ENCODE measurements around the gene ACTL6B. TPM values are rescaled to one million over a fixed set of nuclear protein-coding genes. Genes with fewer than 3 reads are reported as not detected.

The ACTL6B gene
- total and polyA plus RNA-seq, 2 of the 13 experiments (the other 11 are each of a cell fraction or from before 2014, with no cell fraction given): not detected

DNA sequence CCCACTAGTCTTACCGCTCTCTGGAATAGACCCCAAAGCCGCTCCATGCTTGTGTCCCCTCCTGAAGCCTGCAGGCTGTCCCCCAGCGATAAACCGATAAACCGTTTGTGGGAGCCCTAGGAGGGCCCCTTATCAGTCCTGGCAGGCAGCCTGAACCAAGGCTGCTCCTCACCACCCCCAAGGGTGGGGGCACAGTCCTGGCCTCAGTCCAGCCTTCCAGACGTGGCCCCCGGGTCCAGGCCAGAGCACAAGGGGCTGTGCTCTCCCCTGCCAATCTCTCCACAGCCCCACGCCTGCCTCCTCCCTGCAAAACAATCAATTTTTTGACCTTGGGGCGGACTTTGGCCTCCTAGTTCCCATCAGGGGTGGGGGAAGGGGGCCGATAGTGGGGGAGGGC, 14.8 kb downstream of the ACTL6B start, which contains the start of gene TFR2 (continued):
- TF ChIP-seq ERF (CRISPR knock-in tag; IDR thresholded peaks at IDR 0.05) (peak; percentile 35), ZNF616 (CRISPR knock-in tag; IDR thresholded peaks at IDR 0.05; ENCODE audit: low read depth) (no peak; the same call in 1 of the 2 replicates), TBP (CRISPR knock-in tag; IDR thresholded peaks at IDR 0.05) (no peak), ZNF607 (CRISPR knock-in tag; IDR thresholded peaks at IDR 0.05; ENCODE audit: borderline replicate concordance) (0 out of 2 replicates have a peak, but pooled peaks have one; percentile 19), MXD4 (CRISPR knock-in tag; IDR thresholded peaks at IDR 0.05) (peak; percentile 38; the same call in 1 of the 2 replicates), SSRP1 (CRISPR knock-in tag; IDR thresholded peaks at IDR 0.05) (no peak), ARHGAP35 (CRISPR knock-in tag; IDR thresholded peaks at IDR 0.05; ENCODE audit: borderline replicate concordance) (no peak), NFE2L2 (IDR thresholded peaks at IDR 0.05; ENCODE audit: low read length) (no peak), SP4 (CRISPR knock-in tag; IDR thresholded peaks at IDR 0.05) (peak; percentile 59; the same call in 1 of the 2 replicates), SRY (CRISPR knock-in tag; IDR thresholded peaks at IDR 0.05) (0 out of 2 replicates have a peak, but pooled peaks have one; percentile 6), ZNF672 (CRISPR knock-in tag; IDR thresholded peaks at IDR 0.05) (no peak), SP5 (CRISPR knock-in tag; IDR thresholded peaks at IDR 0.05; ENCODE audit: borderline replicate concordance, low read depth) (peak; percentile 72; the same call in 1 of the 2 replicates), MED1 (CRISPR knock-in tag; IDR thresholded peaks at IDR 0.05) (peak; percentile 62), RARA (CRISPR knock-in tag; IDR thresholded peaks at IDR 0.05) (peak; percentile 56), KDM4B (CRISPR knock-in tag; IDR thresholded peaks at IDR 0.05) (peak; percentile 54; the same call in 1 of the 2 replicates)
- TF ChIP-seq, protein P1, sequence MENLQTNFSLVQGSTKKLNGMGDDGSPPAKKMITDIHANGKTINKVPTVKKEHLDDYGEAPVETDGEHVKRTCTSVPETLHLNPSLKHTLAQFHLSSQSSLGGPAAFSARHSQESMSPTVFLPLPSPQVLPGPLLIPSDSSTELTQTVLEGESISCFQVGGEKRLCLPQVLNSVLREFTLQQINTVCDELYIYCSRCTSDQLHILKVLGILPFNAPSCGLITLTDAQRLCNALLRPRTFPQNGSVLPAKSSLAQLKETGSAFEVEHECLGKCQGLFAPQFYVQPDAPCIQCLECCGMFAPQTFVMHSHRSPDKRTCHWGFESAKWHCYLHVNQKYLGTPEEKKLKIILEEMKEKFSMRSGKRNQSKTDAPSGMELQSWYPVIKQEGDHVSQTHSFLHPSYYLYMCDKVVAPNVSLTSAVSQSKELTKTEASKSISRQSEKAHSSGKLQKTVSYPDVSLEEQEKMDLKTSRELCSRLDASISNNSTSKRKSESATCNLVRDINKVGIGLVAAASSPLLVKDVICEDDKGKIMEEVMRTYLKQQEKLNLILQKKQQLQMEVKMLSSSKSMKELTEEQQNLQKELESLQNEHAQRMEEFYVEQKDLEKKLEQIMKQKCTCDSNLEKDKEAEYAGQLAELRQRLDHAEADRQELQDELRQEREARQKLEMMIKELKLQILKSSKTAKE (CRISPR knock-in tag; IDR thresholded peaks at IDR 0.05; ENCODE audit: borderline replicate concordance): 0 out of 2 replicates have a peak, but pooled peaks have one; percentile 31
- TF ChIP-seq, protein P2, sequence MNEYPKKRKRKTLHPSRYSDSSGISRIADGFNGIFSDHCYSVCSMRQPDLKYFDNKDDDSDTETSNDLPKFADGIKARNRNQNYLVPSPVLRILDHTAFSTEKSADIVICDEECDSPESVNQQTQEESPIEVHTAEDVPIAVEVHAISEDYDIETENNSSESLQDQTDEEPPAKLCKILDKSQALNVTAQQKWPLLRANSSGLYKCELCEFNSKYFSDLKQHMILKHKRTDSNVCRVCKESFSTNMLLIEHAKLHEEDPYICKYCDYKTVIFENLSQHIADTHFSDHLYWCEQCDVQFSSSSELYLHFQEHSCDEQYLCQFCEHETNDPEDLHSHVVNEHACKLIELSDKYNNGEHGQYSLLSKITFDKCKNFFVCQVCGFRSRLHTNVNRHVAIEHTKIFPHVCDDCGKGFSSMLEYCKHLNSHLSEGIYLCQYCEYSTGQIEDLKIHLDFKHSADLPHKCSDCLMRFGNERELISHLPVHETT (CRISPR knock-in tag; conservative IDR thresholded peaks at IDR 0.05): no peak
- TF ChIP-seq, protein P3, sequence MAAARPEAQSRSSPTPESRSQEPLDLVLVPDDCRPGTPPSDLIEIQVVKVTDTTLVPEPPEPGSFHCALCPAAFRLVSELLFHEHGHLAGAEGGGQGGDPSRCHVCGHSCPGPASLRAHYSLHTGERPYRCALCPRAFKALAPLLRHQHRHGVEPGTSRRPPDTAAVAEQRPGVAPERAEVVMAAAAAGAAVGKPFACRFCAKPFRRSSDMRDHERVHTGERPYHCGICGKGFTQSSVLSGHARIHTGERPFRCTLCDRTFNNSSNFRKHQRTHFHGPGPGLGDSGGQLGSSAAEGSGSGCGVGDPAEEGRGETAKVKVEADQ (CRISPR knock-in tag; IDR thresholded peaks at IDR 0.05; ENCODE audit: borderline replicate concordance): no peak
- TF ChIP-seq, protein P4, sequence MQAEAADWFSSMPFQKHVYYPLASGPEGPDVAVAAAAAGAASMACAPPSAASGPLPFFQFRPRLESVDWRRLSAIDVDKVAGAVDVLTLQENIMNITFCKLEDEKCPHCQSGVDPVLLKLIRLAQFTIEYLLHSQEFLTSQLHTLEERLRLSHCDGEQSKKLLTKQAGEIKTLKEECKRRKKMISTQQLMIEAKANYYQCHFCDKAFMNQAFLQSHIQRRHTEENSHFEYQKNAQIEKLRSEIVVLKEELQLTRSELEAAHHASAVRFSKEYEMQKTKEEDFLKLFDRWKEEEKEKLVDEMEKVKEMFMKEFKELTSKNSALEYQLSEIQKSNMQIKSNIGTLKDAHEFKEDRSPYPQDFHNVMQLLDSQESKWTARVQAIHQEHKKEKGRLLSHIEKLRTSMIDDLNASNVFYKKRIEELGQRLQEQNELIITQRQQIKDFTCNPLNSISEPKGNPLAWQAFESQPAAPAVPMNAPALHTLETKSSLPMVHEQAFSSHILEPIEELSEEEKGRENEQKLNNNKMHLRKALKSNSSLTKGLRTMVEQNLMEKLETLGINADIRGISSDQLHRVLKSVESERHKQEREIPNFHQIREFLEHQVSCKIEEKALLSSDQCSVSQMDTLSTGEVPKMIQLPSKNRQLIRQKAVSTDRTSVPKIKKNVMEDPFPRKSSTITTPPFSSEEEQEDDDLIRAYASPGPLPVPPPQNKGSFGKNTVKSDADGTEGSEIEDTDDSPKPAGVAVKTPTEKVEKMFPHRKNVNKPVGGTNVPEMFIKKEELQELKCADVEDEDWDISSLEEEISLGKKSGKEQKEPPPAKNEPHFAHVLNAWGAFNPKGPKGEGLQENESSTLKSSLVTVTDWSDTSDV (CRISPR knock-in tag; IDR thresholded peaks at IDR 0.05): no peak
- TF ChIP-seq, protein P5, sequence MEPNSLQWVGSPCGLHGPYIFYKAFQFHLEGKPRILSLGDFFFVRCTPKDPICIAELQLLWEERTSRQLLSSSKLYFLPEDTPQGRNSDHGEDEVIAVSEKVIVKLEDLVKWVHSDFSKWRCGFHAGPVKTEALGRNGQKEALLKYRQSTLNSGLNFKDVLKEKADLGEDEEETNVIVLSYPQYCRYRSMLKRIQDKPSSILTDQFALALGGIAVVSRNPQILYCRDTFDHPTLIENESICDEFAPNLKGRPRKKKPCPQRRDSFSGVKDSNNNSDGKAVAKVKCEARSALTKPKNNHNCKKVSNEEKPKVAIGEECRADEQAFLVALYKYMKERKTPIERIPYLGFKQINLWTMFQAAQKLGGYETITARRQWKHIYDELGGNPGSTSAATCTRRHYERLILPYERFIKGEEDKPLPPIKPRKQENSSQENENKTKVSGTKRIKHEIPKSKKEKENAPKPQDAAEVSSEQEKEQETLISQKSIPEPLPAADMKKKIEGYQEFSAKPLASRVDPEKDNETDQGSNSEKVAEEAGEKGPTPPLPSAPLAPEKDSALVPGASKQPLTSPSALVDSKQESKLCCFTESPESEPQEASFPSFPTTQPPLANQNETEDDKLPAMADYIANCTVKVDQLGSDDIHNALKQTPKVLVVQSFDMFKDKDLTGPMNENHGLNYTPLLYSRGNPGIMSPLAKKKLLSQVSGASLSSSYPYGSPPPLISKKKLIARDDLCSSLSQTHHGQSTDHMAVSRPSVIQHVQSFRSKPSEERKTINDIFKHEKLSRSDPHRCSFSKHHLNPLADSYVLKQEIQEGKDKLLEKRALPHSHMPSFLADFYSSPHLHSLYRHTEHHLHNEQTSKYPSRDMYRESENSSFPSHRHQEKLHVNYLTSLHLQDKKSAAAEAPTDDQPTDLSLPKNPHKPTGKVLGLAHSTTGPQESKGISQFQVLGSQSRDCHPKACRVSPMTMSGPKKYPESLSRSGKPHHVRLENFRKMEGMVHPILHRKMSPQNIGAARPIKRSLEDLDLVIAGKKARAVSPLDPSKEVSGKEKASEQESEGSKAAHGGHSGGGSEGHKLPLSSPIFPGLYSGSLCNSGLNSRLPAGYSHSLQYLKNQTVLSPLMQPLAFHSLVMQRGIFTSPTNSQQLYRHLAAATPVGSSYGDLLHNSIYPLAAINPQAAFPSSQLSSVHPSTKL (CRISPR knock-in tag; IDR thresholded peaks at IDR 0.05): peak; percentile 69
